HCT116 (cell line): ENCODE data around the gene UACA.

ENCODE experiments used
- CTCF ChIP-seq, 3 experiments: fragments of 200-600 bp in 1 of 3; sonication (generic) in 1 of 3; IDR thresholded peaks in 2 of 3; conservative IDR thresholded peaks in 1 of 3; 2 replicates each; pipeline ENCODE4 v1.5.1; 2012 to 2017; ENCODE audit warnings: low read depth in 2 of 3, low read length in 2 of 3, antibody characterized with exemption in 1 of 3, borderline replicate concordance in 1 of 3, control low read depth in 1 of 3, mild to moderate bottlenecking in 1 of 3, mixed read lengths in 1 of 3, mixed run types in 1 of 3, moderate library complexity in 1 of 3; ENCODE audit not compliant: insufficient read depth in 1 of 3
- EZH2 ChIP-seq: fragments of 200-600 bp; sonication (generic); IDR thresholded peaks from 2 replicates; pipeline ENCODE4 v1.6.1; 2017; ENCODE audit warnings: antibody characterized with exemption, mixed run types
- EZH2phosphoT487 ChIP-seq: fragments of 200-600 bp; IDR thresholded peaks from 2 replicates; pipeline ENCODE4 v1.6.1; 2018; ENCODE audit warnings: antibody characterized with exemption, borderline replicate concordance
- FOSL1 ChIP-seq: IDR thresholded peaks from 2 replicates; pipeline ENCODE4 v1.6.1; 2012; ENCODE audit warnings: low read depth
- JUND ChIP-seq: IDR thresholded peaks from 2 replicates; pipeline ENCODE4 v1.6.1; 2012
- MAX ChIP-seq: IDR thresholded peaks from 2 replicates; pipeline ENCODE4 v1.6.1; 2012
- POLR2A ChIP-seq: IDR thresholded peaks from 2 replicates; pipeline ENCODE4 v1.7.0; 2011; ENCODE audit warnings: borderline replicate concordance; ENCODE audit not compliant: insufficient read depth, insufficient read length; ENCODE audit errors: extremely low read depth
- POLR2AphosphoS5 ChIP-seq: IDR thresholded peaks from 2 replicates; pipeline ENCODE4 v1.6.1; 2011; ENCODE audit warnings: mild to moderate bottlenecking, low read depth, low read length, moderate library complexity
- RAD21 ChIP-seq: IDR thresholded peaks from 2 replicates; pipeline ENCODE4 v1.6.1; 2012; ENCODE audit warnings: low read depth, mild to moderate bottlenecking
- REST ChIP-seq: IDR thresholded peaks from 2 replicates; pipeline ENCODE4 v1.6.1; 2012; ENCODE audit warnings: low read depth
- SRF ChIP-seq: IDR thresholded peaks from 2 replicates; pipeline ENCODE4 v1.6.1; 2012; ENCODE audit warnings: low read depth
- YY1 ChIP-seq: IDR thresholded peaks from 2 replicates; pipeline ENCODE4 v1.6.1; 2011; ENCODE audit warnings: low read length, low read depth, moderate library complexity, mild to moderate bottlenecking; ENCODE audit not compliant: insufficient replicate concordance; ENCODE audit errors: extremely low read depth
- ZFX ChIP-seq: fragments of 450-650 bp; IDR thresholded peaks from 2 replicates; pipeline ENCODE4 v1.6.1; 2017
- TF ChIP-seq, protein P1 (sequence below): IDR thresholded peaks from 2 replicates; pipeline ENCODE4 v1.6.1; 2011; ENCODE audit warnings: mild to moderate bottlenecking, low read length, moderate library complexity; ENCODE audit not compliant: insufficient replicate concordance; ENCODE audit errors: extremely low read depth

GRCh38 chr15:70627322-70627721 lies 136.0 kb downstream of the UACA start:
- TF ChIP-seq RAD21 = no peak
- no peak for TF ChIP-seq CTCF (IDR thresholded peaks at IDR 0.05 in 2 of 3, conservative IDR thresholded peaks at IDR 0.05 in 1 of 3; ENCODE audit: borderline replicate concordance in 1 of 3, insufficient read depth in 1 of 3, low read depth in 2 of 3, low read length in 2 of 3)
- TF ChIP-seq EZH2 = no peak
- no peak for TF ChIP-seq POLR2A
- TF ChIP-seq POLR2AphosphoS5 = no peak
- no peak for TF ChIP-seq SRF
- TF ChIP-seq YY1 = no peak
- TF ChIP-seq ZFX = no peak
- no peak for TF ChIP-seq JUND
- no peak for TF ChIP-seq MAX
- TF ChIP-seq, protein P1, sequence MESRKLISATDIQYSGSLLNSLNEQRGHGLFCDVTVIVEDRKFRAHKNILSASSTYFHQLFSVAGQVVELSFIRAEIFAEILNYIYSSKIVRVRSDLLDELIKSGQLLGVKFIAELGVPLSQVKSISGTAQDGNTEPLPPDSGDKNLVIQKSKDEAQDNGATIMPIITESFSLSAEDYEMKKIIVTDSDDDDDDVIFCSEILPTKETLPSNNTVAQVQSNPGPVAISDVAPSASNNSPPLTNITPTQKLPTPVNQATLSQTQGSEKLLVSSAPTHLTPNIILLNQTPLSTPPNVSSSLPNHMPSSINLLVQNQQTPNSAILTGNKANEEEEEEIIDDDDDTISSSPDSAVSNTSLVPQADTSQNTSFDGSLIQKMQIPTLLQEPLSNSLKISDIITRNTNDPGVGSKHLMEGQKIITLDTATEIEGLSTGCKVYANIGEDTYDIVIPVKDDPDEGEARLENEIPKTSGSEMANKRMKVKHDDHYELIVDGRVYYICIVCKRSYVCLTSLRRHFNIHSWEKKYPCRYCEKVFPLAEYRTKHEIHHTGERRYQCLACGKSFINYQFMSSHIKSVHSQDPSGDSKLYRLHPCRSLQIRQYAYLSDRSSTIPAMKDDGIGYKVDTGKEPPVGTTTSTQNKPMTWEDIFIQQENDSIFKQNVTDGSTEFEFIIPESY = no peak
- TF ChIP-seq EZH2phosphoT487 = no peak
- no peak for TF ChIP-seq REST
- TF ChIP-seq FOSL1 = no peak
